ENCODE results near the gene STEAP4.

- TF ChIP-seq CTCF (IDR thresholded peaks at IDR 0.05) = no peak
- TF ChIP-seq POLR2A (IDR thresholded peaks at IDR 0.05) = peak; percentile 32
- peak; percentile 42 for TF ChIP-seq EP300 (IDR thresholded peaks at IDR 0.05; ENCODE audit: low read depth)
Observed at GRCh38 chr7:88230646-88231045, 76.0 kb downstream of the STEAP4 start.
